HG03064 (cell line): Measurements from ENCODE around the gene GPR61.

Experiments used
- ATAC-seq: cut with Tn5 transposase; IDR thresholded peaks from one replicate; pipeline ENCODE4 v1.9.1; 2021; ENCODE audit warnings: low read depth; ENCODE audit not compliant: unreplicated experiment

Gene GPR61

GRCh38 chr1:109508001-109508872, 31.4 kb upstream of the GPR61 start:
- no peak for ATAC-seq

GRCh38 chr1:109508873-109509175, 30.8 kb upstream of the GPR61 start:
- ATAC-seq = no peak

GRCh38 chr1:109509176-109510134, 30.2 kb upstream of the GPR61 start, which contains the start of gene AMIGO1:
AMIGO1 (minus strand) TSS chr1:109509727; CDS start chr1:109508912, 815 bp downstream.
- no peak for ATAC-seq

GRCh38 chr1:109513110-109513710, 26.5 kb upstream of the GPR61 start:
- no peak for ATAC-seq

GRCh38 chr1:109514846-109515245, 24.8 kb upstream of the GPR61 start:
- no peak for ATAC-seq

- no peak for ATAC-seq
Observed at GRCh38 chr1:109516872-109517271, 22.8 kb upstream of the GPR61 start.

- ATAC-seq = no peak
Observed at GRCh38 chr1:109517337-109517736, 22.3 kb upstream of the GPR61 start.

- ATAC-seq = no peak
Observed at GRCh38 chr1:109521002-109521951, 18.4 kb upstream of the GPR61 start.

- no peak for ATAC-seq
Observed at GRCh38 chr1:109522026-109522425, 17.6 kb upstream of the GPR61 start.

GRCh38 chr1:109523706-109524105, 16.0 kb upstream of the GPR61 start:
- ATAC-seq = no peak

GRCh38 chr1:109527098-109527811, 12.4 kb upstream of the GPR61 start:
- peak; percentile 56 for ATAC-seq

- no peak for ATAC-seq
Observed at GRCh38 chr1:109527846-109528695, 11.6 kb upstream of the GPR61 start.

GRCh38 chr1:109528712-109529111, 11.0 kb upstream of the GPR61 start:
- ATAC-seq = no peak

- no peak for ATAC-seq
Observed at GRCh38 chr1:109529881-109530456, 9.7 kb upstream of the GPR61 start.

- ATAC-seq = no peak
Observed at GRCh38 chr1:109530457-109531087, 9.1 kb upstream of the GPR61 start.

GRCh38 chr1:109531380-109531779, 8.3 kb upstream of the GPR61 start:
- no peak for ATAC-seq

- no peak for ATAC-seq
Observed at GRCh38 chr1:109531826-109532364, 7.8 kb upstream of the GPR61 start.
